ENCODE measurements around the gene RAD51B.
A peak's percentile ranks its signal among the peaks of the same experiment; 100 is the strongest.
"Not testable (repeated sequence)": the region's sequence is repeated elsewhere in the genome, so short reads cannot be mapped to it uniquely, and the experiment has no call there.

Gene RAD51B

DNA sequence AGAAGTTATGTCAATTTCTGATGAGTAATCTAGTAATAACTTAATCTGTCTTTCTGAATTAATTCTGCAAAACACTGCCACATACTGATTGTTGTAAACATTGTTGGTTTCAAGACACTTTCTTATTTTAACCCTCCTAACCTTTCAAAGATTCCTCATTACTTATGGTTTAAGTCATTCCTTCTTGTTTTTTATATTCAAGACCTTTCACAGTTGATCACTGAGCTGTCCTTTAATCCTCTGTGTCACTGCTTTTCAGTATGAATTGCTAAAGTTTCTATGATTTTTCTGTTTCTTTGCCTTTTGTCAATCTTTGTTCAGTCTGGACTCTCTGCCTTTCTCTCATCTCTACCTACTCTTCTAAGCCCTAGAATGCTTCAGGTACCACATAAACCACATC, 164.7 kb downstream of the RAD51B start:
- DNase-seq (ENCODE audit: low read depth), result no peak

- no peak for DNase-seq (ENCODE audit: low read depth)
Observed at GRCh38 chr14:67986131-67986841, 166.7 kb downstream of the RAD51B start.

DNA sequence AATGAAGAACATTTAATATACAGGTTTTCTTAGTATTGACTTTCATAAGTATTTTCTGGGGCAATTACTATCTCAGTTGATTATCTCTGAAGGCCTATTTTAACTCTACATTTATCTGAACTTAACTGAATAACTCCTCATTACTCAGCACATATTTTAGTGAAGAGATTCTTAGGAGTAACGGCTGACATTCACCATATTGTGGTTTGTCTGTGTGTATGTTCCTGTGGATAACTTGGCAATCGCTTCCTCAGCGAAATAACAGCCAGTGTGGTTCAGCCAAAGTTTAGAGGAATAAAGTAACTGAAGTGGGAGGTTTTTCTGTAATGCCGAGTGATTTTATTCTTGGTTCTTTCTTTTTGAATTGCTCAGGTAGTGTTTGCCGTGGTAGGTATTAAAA, 168.0 kb downstream of the RAD51B start:
- DNase-seq (ENCODE audit: low read depth), result peak; percentile 73

- DNase-seq (ENCODE audit: low read depth), result not testable (repeated sequence)
Observed at GRCh38 chr14:67988210-67988609, 168.6 kb downstream of the RAD51B start.

- no peak for DNase-seq (ENCODE audit: low read depth)
Observed at GRCh38 chr14:67990576-67990975, 171.0 kb downstream of the RAD51B start.

GRCh38 chr14:67994531-67994930, 175.0 kb downstream of the RAD51B start:
- no peak for DNase-seq (ENCODE audit: low read depth)

DNA sequence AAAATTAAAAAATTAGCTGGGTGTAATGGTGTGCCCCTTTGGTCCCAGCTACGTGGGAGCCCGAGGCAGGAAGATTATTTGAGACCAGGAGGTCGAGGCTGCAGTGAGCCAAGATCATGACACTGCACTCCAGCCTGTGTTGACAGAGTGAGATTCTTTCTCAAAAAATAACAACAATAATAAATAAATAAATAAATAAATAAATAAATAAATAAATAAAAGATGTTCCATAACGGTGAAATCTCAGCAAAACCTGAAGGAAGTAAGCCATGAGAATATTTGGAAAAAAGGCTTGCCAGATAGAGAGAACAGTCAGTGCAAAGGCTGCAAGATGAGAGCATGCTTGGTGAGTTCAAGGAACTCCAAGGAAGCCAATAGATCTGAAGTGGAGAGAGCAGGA, 176.7 kb downstream of the RAD51B start:
- no peak for DNase-seq (ENCODE audit: low read depth)

DNA sequence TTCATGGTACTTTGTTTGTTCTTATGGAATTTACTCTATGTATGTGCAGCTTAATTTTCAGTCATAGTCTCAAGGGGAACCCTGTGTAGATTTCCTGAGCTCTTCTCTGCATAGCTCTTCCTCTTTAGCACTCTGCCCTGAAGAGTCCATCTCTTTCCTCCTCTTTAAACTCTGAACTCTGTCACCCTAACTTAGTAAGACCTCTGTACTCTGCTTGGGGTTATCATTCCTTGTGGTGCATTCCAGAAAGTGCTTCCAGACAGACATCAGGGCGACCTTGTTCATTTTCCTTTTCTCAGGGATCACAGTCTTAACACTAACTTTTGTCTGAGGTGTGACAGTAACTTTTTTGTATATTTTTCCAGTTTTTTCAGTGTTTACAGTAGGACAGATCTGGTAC, 179.3 kb downstream of the RAD51B start:
- DNase-seq (ENCODE audit: low read depth), result no peak

GRCh38 chr14:67999290-67999689, 179.7 kb downstream of the RAD51B start:
- no peak for DNase-seq (ENCODE audit: low read depth)

- no peak for DNase-seq (ENCODE audit: low read depth)
Observed at GRCh38 chr14:67999705-68000384, 180.3 kb downstream of the RAD51B start.

DNA sequence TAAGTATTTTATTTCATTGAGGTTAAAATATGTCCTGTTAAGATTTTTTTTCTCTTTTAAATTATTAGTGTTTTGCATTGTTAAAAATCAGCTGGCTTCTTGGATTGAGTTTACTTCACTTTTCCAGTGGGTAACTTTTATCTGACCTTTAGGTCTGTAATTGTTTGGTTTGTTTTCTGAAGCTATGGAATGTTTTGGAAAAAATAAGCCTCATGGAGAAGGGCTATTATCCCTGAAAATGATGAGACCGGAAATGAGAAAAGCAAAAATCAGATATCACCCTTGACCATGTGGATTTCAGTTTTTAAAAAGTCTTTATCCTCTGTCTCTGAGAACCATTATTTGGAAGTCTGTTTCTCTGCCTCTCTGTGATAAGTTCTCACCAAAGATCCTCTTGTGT, 180.9 kb downstream of the RAD51B start:
- DNase-seq (ENCODE audit: low read depth), result no peak

DNA sequence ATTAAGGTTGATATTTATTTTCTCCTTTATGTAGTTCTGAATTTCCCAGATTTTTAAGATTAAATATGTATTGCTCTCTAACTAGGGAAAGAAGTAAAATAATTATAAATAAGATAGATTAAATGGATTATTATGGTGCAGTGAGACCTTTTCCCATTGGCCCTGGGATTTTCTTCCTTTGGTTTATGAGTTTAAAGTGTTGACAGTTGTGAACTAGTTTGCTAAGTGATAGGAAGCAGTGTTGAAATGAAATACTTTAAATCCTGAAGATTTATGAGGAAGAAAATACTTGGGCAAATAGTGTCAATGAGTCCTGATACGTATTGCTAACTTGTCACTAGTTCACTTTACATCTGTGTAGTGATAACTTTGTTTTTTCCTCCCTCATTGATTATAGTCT, 188.9 kb downstream of the RAD51B start:
- no peak for DNase-seq (ENCODE audit: low read depth)

DNA sequence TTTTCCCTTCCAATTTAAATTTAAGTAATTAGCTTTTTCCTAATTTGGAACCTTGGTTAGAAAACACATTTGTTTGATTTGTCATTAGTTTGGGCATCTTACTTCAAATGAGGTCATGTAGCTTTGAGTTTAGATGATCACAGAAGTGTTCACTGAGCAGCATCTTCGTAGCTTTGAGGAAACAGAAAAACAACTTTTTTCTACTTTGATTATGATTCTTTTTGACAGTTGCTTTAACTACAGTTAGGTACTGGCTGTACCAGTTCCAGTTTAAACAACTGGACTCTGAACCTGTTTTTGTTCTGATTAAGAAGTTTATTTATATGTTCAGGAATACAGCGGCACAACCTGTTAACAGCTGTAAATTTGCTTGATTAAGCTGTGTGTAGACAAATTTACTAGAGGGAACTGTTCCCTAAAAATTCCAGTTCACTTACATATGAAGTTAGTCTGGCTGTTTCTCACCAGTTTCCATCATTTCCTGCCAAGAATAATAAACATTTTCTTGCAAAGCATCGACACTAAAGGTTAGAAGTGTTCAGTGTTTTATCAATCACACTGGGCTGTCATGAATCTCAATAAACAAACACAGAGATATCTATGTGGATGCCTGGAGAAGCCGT, 191.9 kb downstream of the RAD51B start:
- peak; percentile 61 for DNase-seq (ENCODE audit: low read depth)

DNA sequence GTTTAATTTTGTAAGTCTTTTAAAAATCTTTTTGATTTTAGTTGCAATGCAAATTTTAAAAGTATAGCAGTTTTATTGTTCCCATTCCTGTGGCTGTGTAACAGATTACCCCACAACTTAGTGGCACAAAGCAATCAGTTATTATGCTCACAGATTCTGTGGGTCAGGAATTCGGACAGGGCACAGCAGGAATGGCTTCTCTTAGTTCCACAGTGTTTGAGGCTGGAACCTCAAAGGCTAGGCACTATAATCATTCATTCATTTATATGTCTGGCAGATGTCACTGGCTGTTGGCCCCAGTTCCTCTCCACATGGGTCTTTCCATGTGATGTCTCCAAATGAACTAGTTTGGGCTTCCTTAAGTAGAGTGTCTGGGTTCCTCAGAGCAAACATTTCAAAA, 193.3 kb downstream of the RAD51B start:
- no peak for DNase-seq (ENCODE audit: low read depth)

DNA sequence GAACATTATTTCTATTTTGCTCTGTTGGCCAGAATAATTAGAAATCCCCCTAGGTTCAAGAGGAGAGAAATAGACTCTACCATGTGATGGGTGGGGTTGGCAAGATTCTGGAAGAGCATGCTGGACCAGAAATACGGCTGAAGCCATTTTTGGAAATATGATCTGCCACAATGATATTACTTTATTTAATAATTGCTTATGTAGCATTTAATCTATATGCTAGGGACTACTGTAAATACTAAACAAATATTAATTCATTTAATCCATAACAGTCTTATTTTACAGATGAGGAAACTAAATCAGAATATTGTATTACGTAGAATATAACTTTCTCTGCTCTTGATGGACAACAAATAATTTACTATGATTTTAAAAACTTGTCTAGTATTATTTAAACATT, 193.7 kb downstream of the RAD51B start:
- DNase-seq (ENCODE audit: low read depth), result no peak

DNA sequence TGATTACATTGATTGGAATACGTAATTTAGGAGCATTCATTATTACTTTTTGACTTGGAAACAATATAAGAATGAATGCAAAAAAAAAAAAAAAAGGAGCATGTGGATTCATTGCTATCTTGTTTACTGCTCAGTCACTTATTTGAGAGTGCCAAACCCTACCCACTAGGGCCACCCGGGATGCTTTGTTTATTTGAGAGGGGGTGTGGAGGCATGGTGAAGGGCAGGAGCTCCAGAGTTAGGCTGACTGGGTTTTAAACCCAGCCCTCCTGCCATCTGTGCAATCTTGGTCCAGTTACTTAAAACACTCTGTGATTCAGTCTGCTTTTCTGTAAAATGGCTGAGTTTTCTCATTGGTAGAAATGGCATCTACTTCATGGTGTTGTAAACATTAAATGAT, 195.2 kb downstream of the RAD51B start:
- no peak for DNase-seq (ENCODE audit: low read depth)

DNA sequence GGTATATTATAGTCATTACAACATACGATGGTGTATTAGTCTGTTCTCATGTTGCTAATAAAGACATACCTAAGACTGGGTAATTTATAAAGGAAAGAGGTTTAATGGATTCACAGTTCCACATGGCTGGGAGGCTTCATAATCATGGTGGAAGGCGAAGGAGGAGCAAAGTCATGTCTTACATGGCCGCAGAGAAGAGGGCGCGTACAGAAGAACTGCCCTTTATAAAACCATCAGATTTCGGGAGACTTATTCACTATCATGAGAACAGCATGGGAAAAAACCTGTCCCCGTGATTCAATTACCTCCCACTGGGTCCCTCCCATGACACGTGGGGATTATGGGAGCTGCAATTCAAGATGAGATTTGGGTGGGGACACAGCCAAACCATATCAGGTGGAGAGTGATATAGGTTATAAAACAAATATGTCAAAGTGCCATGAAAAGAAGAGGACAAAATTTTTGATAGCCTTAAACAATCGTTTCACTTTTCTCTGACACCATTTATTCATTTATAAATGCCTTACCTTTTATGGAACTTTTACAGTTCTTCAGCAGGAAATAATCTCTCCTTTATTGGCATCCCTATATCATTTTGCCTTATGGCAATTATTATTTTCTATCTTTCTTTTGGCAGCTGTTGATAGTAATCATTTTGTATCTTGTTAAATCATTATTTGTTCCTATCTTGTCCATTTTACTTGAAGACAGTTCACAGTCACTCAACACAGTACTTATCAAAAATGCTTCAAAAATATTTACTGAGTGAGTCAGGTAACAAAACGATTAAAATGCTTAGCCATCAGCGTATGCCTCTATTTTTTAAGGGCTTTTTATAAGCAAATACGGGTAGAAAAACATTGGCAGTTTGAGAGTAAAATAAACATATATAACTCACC, 196.0 kb downstream of the RAD51B start:
- DNase-seq (ENCODE audit: low read depth), result no peak

- DNase-seq (ENCODE audit: low read depth), result peak; percentile 20
Observed at GRCh38 chr14:68016255-68016914, 196.8 kb downstream of the RAD51B start.

DNA sequence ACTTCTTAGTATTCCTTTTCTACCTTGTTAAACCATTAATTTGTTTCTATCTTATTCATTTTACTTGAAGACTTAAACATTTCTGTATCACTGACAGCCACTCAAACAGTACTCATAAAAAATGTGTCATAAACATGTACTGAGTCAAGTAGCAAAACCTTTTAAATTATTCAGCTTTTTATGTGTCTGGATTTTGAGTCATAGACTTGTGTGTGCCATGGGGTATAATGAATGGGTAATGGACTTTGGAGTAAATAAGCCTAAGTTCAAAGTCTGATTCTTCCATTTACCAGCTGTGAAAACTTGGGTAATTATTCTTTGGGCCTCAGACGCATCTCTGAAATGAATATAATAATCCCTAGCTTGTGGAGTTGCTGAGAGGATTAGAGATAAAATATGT, 199.0 kb downstream of the RAD51B start:
- DNase-seq (ENCODE audit: low read depth), result no peak

DNA sequence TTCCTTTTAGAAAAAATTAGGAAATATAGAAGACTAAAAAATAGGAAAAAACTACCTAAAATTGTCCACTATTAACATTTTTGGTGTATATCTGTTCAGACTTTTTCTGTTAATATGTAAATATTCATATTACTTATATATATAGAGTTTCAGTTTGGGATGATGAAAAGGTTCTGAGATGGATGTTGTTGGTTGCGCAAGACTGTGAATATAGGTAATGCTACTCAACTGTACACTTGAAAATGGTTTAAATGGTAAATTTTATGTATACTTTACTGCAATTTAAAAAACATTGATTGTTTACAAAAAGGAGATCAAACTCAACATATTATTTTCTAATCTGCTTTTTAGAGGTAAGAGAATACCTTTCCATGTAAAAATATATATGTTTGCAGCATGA, 200.9 kb downstream of the RAD51B start:
- DNase-seq (ENCODE audit: low read depth), result no peak

DNA sequence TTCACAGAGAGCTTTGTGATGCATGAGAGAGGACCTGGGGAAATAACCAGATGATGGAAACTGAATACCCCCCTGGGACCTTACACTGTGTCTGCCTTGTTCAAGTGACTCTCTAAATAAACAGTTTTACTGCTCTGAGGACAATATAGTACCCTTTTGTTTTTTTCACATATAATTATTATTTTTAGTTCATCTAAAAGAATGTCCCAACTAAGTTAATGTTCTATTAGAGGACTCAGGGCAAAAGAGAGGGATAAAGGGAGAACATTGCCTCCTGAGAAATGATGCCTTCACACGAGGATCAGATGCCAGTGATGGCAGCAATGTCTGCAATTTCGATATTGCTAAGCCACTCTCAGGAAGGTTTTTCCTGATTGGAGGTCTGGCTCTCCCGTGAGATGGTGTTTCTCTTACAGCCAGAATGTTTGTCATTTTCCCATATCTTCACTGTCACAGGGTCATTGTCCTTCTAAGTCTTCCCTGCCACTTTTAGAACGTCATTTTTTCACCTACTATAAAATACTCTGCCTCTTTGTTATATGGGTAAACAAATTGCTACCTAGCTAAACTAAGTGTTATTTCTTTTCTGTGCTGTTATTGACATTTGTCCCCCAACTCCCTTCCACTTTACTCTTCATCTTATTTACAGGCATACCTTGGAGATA, 201.6 kb downstream of the RAD51B start:
- no peak for DNase-seq (ENCODE audit: low read depth)
